Right forelimb (tissue), 1 donor: ENCODE data around the gene KMT5B.

Source experiments
- DNase-seq: peaks from one replicate; pipeline ENCODE4 v3.0.0-alpha.2; 2018

KMT5B gene

DNA sequence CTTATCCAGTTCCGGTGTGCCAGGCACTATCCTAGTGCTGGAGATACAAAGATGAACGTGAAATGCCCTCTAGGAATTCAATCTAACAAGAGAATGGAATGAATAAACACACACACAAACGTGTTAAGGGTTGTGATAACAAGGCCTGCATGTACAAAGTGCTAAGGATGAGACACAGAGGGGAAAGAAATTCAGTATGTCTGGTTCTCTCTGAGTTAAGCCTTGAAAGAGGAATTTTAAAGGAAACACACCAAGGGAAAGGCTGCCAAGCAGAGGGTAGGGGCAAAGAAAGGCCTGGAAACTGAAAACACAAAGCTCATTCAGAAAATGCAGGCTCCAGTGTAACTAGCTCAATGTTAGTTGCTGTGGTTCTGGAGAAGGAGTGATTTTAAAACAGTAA lies 96.1 kb downstream of the KMT5B start:
- no peak for DNase-seq

GRCh38 chr11:68116126-68116525 lies 97.0 kb downstream of the KMT5B start:
- DNase-seq: no peak

DNA sequence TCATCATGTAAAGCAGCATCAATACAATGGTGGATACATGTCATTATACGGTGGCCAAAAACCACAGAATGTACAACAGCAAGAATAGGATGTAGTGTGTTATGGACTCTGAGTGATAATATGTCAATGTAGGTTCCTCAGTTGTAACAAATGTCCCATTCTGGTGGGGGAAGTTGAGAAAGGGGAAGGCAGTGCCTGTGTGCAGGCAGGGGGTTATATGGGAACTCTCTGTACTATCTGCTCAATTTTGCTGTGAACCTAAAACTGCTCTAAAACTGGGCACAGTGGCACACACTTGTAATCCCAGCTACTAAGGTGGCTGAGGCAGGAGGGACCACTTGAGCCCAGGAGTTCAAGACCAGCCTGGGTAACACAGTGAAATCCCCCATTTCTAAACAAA lies 97.8 kb downstream of the KMT5B start:
- no peak for DNase-seq

DNA sequence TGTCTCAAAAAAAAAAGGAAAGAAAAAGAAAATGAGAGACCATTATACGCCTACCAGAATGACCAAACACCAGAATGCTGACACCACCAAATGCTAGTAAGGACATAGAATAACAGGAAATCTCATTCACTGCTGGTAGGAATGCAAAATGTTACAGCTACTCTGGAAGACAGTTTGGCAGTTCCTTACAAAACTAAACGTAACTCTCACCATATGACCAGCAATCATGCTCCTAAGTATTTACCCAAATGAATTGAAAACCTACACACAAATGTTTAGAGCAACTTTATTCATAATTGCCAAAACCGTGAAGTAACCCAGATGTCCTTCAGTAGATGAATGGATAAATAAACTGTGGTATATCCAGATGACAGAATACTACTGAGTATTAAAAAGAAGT lies 99.1 kb downstream of the KMT5B start:
- no peak for DNase-seq

- DNase-seq: no peak
Observed at GRCh38 chr11:68107689-68108088, 105.4 kb downstream of the KMT5B start.

GRCh38 chr11:68106165-68106940 lies 106.7 kb downstream of the KMT5B start:
- DNase-seq: no peak
